ENCODE measurements around the gene TSPAN10.

TSPAN10 gene

DNA sequence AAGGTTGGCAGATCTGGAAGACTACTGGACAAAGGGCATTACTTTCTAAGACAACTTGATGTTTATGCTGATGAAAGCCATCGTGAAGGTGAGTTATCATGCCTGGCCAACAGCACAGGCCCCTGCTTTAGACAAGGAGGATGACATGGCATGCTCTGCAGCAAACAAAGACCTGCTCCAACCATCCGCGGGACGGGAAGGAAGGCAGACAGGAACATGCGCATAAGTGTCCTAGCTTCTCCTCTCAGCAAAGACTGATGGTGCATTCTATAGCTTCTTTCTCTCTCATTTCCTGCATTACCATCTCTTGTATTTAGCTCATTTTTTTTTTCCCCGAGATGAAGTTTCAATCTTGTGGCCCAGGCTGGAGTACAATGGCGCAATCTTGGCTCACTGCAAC, 5.5 kb upstream of the TSPAN10 start:
- DNase-seq (ENCODE audit: extremely low read depth in 1 of 2, low read depth in 1 of 2): no peak

DNA sequence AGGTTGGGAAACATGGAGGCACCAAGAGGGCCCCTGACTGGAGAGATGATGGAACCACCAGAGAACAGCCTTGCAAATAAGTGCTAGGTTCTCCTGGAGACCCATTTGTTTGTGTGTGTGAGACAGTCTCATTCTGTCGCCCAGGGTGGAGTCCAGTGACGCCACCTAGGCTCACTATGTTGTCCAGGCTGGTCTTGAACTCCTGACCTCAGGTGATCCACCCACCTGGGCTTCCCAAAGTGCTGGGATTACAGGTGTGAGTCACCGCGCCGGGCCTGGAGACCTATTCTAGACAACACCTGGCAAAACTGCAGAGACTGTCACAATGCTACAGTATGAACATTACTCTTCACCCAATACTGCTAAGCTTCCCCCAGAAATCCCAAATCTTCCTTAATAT, 1.6 kb upstream of the TSPAN10 start:
- DNase-seq (ENCODE audit: extremely low read depth in 1 of 2, low read depth in 1 of 2): no peak

DNA sequence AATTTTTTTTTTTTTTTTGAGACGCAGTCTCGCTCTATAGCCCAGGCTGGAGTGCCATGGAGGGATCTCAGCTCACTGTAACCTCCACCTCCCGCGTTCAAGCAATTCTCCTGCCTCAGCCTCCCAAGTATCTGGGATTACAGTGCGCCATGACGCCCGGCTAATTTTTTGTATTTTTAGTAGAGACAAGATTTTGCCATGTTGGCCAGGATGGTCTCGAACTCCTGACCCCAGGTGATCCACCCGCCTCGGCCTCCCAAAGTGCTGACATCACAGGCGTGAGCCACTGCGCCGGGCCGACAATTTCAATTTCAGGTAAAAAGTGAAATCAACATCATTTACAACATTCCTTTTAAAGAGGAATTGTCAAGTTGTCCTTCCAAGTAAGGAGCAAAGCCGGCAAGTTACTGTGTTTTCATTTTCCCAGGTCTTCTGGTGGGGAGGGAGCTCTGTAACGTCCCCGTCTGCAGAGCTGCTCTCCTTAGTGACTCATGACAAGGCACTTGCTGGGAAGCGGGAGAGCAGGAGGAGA, 957 bp upstream of the TSPAN10 start:
- no peak for DNase-seq (ENCODE audit: extremely low read depth in 1 of 2, low read depth in 1 of 2)

DNA sequence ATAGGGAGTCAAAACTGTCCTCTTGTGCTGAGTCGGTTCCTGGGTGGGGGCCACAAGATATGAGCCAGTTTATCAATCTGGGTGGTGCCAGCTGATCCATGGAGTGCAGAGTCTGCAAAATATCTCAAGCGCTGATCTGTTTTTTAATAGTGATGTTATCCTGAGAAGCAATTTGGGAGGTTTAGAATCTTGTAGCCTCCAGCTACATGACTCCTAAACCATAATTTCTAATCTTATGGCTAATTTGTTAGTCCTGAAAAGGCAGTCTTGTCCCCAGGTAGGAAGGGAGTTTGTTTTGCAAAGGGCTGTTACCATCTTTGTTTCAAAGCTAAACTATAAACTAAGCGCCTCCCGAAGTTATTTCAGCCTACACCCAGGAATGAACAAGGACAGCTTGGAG, 1.7 kb downstream of the TSPAN10 start:
- DNase-seq (ENCODE audit: extremely low read depth in 1 of 2, low read depth in 1 of 2): no peak

DNA sequence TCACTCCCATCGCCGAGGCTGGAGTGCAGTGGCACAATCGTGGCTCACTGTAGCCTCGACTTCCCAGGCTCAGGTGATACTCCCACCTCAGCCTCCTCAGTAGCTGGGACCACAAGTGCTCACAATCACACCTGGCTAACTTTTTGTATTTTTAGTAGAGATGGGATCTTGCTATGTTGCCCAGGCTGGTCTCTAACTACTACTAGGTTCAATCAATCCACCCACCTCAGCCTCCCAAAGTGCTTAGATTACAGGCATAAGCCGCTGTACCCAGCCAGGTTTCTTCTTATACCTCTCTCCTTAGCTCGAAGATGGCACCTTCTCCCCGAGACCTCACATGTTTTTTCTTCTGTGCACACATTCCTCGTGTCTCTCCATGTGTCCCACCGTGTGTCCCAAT, 3.0 kb downstream of the TSPAN10 start:
- no peak for DNase-seq (ENCODE audit: extremely low read depth in 1 of 2, low read depth in 1 of 2)

DNA sequence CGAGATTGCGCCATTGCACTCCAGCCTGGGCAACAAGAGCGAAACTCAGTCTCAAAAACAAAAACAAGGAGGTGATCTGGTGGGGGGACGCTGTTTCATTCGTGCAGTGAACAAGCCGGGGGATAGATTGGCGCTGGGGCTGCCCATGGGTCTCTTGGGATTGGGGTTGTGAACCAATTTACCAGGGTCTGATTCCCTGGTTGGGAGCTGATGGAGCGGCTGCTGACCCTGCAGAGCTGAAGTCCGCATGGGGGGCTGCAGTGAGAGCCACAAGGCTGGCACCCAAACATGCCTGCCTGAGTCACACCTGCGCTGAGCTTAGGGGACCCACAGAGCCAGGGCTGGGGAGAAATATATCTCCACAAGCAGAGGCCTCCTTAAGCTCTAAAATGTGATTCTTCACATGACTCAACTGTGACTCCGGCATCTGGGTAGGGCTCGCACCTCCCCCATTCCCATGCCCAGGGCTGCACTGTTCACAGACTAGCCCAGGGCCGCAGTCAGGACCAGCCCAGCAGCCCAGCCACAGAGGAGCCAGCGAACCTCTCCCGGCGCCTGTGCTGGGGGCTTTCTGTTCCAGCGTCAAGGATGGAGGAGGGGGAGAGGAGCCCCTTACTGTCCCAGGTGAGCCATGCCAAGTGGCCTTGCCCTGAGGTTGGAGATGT, 5.0 kb downstream of the TSPAN10 start:
- no peak for DNase-seq (ENCODE audit: extremely low read depth in 1 of 2, low read depth in 1 of 2)

DNA sequence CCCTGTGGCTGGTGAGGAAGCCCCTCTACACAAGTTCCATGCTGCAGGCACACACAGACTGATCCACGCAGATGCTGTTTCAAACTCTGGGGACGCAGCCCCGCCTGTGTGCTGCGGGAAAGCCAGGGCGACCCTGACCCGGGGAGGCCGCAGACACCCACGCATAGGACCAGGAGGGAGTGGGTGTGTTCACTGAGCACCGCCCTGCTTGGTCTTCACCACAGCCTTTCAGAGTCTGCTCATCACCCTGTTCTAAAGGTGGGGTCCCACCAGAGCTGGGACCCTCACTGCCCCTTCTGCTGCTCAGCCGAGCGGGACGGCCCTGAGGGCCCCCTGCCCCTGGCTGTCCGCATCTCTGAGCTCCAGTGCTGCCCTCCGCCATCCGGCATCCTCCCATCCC, 7.5 kb downstream of the TSPAN10 start:
- DNase-seq (ENCODE audit: extremely low read depth in 1 of 2, low read depth in 1 of 2): no peak

DNA sequence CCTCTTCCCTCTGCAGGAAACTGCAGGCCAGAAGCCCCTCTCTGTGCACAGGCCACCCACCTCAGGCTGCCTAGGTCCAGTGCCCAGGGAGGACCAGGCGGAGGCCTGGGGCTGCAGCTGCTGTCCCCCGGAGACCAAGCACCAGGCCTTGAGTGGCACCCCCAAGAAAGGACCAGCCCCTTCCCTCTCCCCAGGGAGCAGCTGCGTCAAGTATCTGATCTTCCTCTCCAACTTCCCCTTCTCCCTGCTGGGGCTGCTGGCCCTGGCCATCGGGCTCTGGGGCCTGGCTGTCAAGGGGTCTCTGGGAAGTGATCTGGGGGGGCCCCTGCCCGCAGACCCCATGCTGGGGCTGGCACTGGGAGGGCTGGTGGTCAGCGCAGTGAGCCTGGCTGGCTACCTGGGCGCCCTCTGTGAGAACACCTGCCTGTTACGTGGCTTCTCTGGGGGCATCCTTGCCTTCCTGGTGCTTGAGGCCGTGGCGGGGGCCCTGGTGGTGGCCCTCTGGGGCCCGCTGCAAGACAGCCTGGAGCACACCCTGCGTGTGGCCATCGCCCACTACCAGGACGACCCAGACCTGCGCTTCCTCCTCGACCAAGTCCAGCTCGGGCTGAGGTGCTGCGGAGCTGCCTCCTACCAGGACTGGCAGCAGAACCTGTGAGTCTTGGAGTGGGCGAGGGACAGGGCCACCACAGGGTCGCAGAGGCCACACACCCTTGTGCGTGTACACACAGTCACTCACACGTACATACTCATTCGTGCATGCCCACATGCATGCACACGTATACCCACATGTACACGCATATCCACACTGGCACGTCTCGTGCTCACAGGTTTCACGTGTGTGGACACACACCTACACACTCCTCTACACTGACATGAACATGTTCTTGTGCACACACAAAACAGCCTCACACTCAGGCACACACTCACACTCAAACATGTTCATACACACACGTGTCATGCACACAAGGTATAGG, 8.3 kb downstream of the TSPAN10 start:
- no peak for DNase-seq (ENCODE audit: extremely low read depth in 1 of 2, low read depth in 1 of 2)

DNA sequence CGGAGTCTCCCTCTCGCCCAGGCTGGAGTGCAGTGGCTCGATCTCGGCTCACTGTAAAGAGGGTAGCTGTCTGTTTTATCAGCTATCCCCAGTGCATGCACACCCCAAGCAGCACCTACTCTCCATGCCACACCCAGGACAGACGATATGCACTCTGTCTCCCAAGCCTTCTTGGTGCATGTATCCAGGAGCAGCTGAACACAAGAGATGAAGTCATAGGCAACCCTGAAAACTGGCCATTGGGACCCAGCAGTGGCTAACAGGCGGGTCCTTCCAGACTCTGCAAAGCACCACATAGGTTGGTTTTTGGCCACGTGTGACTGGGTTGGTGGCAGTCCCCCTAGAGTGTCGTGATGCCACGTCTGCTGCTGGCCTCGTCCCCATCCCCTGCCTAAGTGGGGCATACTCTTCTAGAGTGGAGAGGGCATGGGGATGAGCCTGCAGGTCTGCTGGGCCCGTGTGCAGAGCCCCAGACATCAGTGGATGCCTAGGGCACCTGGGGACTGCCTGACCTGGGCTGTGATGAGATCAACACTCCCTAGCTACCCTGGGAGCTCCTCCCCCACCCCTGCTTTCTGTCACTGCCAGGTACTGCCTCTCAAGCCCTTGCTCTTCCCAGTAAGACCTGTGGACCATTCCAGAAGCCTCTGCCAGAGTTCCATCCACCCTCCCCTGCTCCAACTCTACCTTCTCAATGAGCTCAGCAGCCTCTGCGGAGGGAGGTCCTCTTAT, 10.0 kb downstream of the TSPAN10 start:
- DNase-seq (ENCODE audit: extremely low read depth in 1 of 2, low read depth in 1 of 2): no peak

DNA sequence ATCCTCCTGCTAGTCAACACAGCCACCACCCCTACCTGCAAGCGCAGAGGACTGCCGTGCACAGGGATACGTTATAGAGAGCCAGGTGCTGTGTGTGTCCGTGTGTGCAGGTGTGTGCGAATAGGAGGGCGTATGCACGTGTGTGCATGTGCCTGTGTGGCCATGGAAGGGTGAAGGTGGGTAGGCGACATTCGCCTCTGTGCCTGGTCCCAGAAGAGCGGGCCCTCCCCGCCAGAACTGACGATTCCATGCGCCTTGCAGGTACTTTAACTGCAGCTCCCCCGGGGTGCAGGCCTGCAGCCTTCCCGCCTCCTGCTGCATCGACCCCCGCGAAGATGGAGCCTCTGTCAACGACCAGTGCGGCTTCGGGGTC, 10.6 kb downstream of the TSPAN10 start:
- DNase-seq (ENCODE audit: extremely low read depth in 1 of 2, low read depth in 1 of 2): no peak

DNA sequence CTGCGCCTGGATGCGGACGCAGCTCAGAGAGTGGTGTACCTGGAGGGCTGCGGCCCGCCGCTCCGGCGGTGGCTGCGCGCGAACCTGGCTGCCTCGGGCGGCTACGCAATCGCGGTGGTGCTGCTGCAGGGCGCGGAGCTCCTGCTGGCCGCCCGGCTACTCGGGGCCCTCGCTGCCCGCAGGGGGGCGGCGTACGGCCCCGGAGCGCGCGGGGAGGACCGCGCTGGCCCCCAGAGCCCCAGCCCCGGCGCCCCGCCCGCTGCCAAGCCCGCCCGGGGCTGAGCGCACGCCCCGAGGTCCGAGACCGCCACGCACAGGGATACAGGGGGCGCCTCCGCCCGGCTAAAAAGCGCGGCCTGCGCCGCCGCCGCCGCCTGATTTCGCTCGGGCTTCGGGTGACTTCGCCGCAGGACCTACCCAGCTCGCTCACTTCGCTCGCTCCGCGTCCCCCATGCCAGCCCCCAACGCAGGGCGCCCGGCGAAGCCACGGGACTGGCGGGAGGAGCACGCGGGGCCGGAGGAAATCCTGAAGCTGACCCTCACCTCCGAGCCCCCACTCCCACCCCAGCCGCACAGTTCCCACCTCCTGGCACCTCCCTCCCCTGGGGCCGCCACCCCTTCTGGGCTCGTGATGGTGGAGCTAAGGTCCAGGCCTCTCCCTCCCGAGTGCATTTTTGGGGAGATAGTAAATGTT, 11.2 kb downstream of the TSPAN10 start:
- DNase-seq (ENCODE audit: extremely low read depth in 1 of 2, low read depth in 1 of 2): no peak

DNA sequence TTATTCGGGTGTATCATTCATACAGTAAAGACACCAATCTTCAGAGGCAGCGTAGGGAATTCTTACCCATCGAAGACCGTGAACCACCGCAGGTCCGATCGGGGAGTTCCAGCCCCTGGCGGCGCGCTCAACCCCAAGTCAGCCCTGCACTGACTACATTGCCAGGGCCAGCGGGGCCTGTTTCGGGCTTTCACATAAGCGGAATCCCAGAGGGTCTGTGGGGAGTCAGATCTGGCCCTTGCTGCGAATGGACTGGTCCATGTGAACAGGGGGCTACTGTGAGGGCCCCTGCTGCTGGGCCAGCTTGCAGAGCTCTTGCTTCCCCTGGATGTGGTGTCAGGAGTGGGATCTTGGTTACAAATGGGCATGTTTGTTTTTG, 11.7 kb downstream of the TSPAN10 start:
- DNase-seq (ENCODE audit: extremely low read depth in 1 of 2, low read depth in 1 of 2): no peak

DNA sequence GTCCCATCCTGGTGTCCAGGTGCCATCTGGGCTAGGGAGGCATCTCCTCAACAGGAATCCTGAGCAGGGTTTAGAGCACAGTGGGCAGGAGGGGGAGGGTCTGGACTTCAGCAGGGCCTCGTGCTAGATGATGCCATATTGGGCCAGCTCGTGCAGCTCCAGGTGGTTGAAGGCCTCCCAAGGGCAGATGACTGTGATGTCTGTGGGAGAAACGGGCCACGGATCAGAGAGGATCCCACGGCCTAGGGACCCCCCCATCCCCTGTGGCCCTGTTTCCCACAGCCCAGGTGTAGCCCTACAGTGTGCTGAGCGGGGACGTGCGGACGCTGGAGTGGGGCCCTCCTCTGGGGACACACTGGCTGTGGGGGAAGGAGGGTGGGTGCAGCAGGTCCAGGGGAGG, 14.0 kb downstream of the TSPAN10 start:
- DNase-seq (ENCODE audit: extremely low read depth in 1 of 2, low read depth in 1 of 2): no peak

DNA sequence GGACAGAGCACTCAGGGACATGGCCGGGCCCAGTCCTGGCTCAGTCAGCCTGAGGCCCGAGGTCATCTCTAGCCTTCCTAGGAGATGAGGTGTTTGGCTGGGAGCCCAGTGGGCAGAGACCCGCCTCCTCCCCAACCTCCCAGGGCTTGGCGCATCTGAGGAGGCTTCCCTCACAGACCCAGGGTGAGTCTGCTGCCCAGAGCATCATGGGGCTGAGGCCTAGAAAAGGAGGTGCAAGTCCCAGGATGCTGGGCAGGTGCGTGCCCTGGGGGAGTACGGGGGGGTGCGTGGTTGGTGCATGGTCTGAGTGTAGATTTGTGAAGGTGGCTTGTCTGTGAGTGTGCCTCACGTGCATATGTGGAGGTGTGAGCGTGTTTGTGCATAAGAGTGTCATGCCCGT, 14.7 kb downstream of the TSPAN10 start:
- no peak for DNase-seq (ENCODE audit: extremely low read depth in 1 of 2, low read depth in 1 of 2)

DNA sequence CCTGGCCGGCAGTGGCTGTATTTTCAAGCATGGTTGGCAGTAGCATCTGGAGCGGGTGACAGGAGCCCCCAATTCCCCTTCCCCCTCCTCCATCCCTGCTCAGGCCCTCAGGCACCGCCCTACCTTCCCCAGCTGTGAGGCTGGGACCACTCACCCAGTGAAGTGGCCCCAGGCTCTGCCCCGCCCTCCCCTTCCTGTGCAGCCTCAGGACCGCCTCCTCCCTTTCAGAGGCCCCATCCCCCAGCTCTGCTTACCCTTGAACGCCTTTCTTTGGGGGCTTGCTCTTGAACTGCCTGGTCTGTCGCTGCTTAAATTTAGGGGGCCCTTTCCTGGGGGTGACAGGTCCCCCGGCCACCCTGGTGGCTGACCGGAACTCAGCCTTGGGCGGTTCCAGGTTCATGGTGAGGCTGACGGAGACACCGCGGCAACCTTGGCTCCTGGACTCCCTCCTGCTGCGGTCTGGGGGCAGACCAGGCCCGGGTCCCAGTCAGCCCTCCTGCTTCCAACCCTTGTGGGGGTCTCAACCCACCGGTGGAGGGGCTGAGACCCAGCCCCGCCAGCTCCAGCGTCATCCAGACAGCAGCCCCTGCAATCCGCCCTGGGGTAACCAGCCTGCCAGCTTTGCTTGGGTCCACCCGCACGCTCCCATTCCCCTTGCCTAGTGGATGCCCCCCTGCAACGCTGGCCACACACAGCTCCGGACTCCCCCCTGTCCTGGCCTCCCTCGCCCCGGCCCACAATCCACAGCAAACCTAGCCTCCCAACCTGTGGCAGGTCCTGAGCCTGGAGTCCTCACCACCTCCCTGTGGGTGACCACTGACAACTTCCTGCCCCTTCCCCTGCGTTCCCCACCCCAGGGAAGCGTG, 16.1 kb downstream of the TSPAN10 start:
- no peak for DNase-seq (ENCODE audit: extremely low read depth in 1 of 2, low read depth in 1 of 2)

DNA sequence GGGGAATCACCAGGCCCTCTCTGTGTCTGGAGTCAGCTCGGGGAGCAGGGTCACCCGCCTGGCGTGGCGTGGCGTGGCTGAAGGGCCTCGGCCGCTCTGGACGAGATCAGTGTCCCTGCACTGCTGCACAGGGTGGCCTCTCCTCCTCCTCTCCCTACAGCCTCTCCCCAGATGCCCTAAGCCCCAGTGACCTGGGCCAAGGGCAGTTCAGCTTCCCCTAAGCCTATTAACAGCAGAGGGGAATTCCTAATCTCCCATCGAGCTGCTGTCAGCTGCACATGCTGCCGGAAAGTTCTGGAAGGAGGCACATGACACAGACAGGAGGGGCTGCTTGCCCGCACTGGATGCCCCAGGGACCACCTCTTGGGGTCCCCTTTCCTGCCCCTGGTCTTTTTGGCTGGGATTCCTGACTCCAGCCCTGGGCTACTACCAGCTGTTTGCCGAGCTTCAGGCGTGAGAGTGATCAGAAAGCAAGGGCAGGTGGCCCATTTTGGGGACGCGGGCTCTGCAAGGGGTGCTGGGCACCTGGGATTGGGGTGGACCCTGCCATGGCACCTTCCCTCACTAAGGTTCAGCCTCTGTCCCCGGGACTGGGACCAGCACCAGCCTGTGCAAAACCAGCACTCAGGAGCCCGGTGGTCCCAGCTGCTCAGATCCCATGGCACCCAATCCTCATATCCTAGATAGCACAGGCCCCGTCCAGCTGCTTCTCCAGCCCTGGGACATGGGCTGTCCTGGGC, 18.6 kb downstream of the TSPAN10 start:
- DNase-seq (ENCODE audit: extremely low read depth in 1 of 2, low read depth in 1 of 2): no peak

DNA sequence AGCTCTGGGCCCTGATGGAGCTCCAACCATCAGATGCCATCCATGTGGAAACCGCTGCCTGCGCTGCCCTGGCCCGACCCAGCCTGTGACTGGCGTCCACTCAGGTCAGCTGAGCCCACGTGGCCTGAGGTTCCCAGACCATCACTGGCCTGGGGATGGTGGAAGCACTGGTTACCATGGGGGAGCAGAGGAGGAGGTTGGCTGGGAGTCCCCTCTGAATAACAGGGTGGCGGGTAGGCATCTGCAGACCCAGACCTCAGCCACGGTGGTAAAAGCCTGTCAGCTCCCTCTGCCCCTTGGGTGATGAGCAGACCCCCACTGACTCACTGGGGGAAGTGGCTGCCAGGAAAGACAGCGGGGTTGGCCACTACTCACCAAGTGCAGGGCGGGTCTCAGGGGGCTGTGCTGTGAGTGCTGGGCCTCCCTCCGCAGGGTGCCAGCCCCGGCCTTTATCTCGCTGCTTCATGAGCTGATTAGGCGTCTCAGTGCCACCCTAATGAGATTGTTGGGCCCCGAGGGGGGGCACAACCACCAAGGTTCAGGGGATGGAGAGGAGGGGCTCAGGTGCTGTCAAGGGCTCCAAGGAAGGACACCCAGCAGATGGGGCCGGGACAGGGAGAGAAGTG, 19.2 kb downstream of the TSPAN10 start, which contains the start of gene PDE6G:
Gene PDE6G, minus strand, starts transcription at position 425 of the 626 bp plus-strand sequence. CDS start 3,237 bp downstream, outside the sequence.
- DNase-seq (ENCODE audit: extremely low read depth in 1 of 2, low read depth in 1 of 2): no peak

DNA sequence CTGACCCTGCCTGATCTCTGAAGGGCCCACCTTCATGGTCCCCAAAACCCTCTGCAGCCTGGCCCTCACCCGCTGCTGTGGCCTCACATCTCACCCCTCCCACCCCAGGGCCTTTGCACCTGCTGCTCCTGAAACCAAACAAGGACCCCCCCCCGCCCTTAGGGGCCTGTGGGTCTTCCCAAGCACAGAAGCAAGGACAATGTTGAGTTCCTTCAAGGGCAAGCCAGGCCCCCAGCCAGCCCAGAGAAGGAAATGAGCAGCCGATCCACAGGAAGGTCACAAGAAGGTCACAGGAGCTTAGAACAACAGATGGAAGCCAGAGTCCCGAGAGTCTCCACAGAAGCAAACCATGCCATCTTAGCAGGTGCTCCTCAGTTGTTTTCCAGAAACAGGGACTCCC, 19.8 kb downstream of the TSPAN10 start:
- DNase-seq (ENCODE audit: extremely low read depth in 1 of 2, low read depth in 1 of 2): no peak

DNA sequence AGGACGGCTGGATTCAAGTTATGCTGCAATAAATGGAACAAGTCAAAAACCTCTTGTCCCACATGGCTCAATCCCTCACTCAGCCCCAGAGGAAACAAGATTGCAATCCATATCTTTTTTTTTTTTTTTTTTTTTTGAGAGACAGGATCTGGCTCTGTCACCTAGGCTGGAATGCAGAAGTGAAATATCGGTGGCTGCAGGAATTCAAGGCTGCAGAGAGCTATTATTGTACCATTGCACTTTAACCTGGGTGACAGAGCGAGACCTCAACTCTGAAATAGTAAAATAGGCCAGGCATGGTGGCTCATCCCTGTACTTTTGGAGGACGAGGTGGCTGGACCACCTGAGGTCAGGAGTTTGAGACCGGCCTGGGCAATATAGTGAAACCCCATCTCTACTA, 22.0 kb downstream of the TSPAN10 start:
- no peak for DNase-seq (ENCODE audit: extremely low read depth in 1 of 2, low read depth in 1 of 2)
